Measurements from ENCODE around the gene OR6K2.

The OR6K2 gene

GRCh38 chr1:158681606-158682005 is 18.8 kb downstream of the OR6K2 start:
- DNase-seq = no peak

- DNase-seq = no peak
Observed at GRCh38 chr1:158679289-158679688, 21.2 kb downstream of the OR6K2 start.

DNA sequence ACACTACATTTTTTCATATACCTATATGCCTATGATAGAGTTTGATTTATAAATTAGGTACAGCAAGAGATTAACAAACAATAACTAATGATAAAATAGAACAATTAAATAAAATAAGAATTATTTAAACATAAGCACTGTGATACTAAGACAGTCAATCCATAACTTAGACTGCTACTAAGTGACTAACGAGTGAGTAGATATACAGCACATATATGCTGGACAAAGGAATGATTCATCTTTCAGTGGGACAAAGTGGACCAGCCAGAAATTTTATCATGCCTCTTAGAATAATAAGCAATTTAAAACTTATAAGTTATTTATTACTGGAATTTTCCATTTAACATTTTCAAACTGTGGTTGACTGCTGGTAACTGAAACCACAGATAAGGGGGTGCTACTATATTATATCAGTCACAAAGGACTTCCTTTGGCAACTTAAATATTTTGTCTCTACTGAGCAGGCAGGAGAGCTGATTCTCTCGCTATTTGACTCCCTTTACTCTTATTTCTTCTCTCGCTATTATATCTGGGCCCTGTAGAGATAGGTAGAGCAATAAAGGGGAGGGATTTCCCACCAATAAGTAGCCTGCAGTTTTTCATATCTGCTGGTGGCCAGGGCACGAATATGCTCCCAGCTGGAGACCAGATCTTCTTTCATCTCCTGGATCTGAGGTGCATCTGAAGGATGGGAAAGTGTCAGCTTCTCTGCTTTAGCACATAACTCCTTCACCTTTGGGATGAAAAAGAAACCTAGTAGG is 24.7 kb downstream of the OR6K2 start:
- DNase-seq = no peak

DNA sequence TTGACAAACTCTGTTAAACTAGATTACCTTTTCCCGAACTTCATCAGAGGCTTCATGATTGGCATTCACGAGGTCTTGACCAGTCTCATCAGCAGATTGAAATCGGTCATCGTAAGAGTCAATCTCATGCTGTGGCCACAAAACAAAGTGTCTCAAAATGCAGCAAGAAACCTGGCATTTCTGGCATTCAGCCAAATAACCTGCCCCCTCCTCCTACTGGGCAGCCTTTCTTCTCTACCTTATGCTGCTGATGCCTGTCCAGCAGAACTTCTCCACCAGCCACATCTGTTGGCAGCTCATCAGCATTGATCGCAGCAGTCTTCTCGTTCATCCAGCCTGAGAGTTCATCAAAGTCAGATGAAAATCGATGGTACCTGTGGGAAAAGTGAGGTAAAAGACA is 26.1 kb downstream of the OR6K2 start:
- no peak for DNase-seq

DNA sequence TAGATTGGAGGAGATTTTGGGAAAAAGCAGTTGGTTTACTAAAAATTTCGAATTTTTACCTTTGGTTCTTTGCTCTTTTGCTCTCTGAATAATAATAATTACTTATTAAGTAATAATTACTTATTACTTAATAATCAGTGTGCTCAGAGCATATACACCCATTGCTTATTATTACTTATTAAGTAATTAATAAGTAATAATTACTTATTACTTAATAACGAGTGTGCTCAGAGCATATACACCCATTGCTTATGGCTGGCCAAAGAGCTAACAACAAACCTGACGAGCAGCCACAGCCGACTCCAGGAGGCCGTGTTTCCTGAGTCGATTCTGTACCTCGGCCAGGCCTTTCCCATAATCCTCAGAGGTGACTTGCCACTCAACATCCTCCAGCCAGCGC is 34.4 kb downstream of the OR6K2 start:
- no peak for DNase-seq

DNA sequence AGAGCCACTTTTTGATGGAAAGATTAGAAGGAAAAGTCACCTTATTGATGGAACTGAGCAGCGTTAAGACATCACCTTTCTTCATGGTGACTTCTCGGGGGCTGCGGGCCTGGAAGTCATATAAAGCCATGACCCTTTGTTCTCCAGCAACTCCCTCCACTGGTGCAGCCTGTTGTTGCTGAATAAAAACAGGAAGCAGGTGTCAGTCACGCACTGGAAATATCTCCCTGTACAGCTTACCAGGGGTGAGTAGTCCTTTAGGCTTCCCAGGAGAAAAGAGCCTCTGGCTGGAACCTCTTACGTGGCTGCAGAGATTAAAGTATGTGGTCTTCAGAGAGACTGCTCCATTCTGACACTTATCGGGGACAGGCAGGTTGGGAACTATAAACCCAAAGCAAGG is 45.9 kb downstream of the OR6K2 start:
- no peak for DNase-seq

- DNase-seq = no peak
Observed at GRCh38 chr1:158654086-158654485, 46.4 kb downstream of the OR6K2 start.

DNA sequence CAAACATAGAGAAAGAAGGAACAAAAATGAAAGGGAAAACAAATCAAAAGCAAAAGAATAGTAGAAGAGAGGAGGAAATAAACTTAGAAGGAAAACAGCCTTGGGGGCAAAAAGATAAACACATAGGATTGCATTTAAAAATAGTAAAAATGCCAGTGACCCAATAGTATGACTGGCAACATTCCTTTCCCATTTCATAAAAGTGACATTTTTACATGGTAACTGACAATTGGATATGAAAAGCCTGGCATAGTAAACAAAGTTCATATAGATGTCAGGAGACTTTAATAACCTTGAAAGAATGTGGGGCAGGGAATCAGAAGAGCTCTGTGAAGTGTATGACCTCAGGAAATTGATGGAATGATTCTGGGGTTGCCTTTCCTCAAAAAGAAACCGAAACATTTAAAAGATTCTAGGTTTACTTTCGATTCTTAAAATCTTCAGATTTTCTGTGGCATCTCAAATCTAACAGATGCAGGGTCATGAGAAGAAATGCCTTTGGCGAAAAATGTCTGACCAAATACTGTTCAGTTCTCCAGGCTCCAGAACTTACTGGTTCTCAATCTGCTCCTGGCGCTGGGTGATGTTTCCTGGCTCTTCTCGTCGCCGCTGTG is 47.6 kb downstream of the OR6K2 start:
- no peak for DNase-seq
